ENCODE results near the gene FOXN1.

The FOXN1 gene

GRCh38 chr17:28478712-28479615, 27.2 kb upstream of the FOXN1 start:
- no peak for DNase-seq

GRCh38 chr17:28480278-28480677, 25.9 kb upstream of the FOXN1 start:
- DNase-seq = no peak

- no peak for DNase-seq
Observed at GRCh38 chr17:28480799-28481571, 25.2 kb upstream of the FOXN1 start.

- DNase-seq = no peak
Observed at GRCh38 chr17:28482551-28483199, 23.5 kb upstream of the FOXN1 start.

- no peak for DNase-seq
Observed at GRCh38 chr17:28484296-28484695, 21.9 kb upstream of the FOXN1 start.

GRCh38 chr17:28485049-28485448, 21.1 kb upstream of the FOXN1 start:
- no peak for DNase-seq

GRCh38 chr17:28487881-28488532, 18.1 kb upstream of the FOXN1 start:
- no peak for DNase-seq

- DNase-seq = no peak
Observed at GRCh38 chr17:28488533-28489276, 17.4 kb upstream of the FOXN1 start.

- no peak for DNase-seq
Observed at GRCh38 chr17:28491286-28491685, 14.9 kb upstream of the FOXN1 start.

GRCh38 chr17:28491860-28492259, 14.3 kb upstream of the FOXN1 start:
- DNase-seq = no peak

GRCh38 chr17:28492352-28493310, 13.5 kb upstream of the FOXN1 start:
- DNase-seq = no peak

- DNase-seq = no peak
Observed at GRCh38 chr17:28493460-28493859, 12.7 kb upstream of the FOXN1 start.

- peak; percentile 76 for DNase-seq
Observed at GRCh38 chr17:28494445-28495188, 11.5 kb upstream of the FOXN1 start.

- DNase-seq = no peak
Observed at GRCh38 chr17:28495635-28496034, 10.5 kb upstream of the FOXN1 start.

- DNase-seq = no peak
Observed at GRCh38 chr17:28497931-28498330, 8.2 kb upstream of the FOXN1 start.

- no peak for DNase-seq
Observed at GRCh38 chr17:28498652-28499363, 7.3 kb upstream of the FOXN1 start.

GRCh38 chr17:28499364-28499664, 6.8 kb upstream of the FOXN1 start:
- no peak for DNase-seq

- no peak for DNase-seq
Observed at GRCh38 chr17:28499684-28500357, 6.3 kb upstream of the FOXN1 start.

GRCh38 chr17:28500712-28501379, 5.3 kb upstream of the FOXN1 start:
- DNase-seq = no peak

Measured in CD4-positive, alpha-beta T cell treated with Interleukin-10 for 1 hour (primary cell).